ENCODE results near the gene WFIKKN1. TPM values are rescaled to one million over a fixed set of nuclear protein-coding genes. Genes with fewer than 3 reads are reported as not detected.

Gene WFIKKN1
- total and polyA plus RNA-seq, 2 of the 13 experiments (the other 11 are each of a cell fraction or from before 2014, with no cell fraction given) = 1.7 to 4.9 TPM

DNA sequence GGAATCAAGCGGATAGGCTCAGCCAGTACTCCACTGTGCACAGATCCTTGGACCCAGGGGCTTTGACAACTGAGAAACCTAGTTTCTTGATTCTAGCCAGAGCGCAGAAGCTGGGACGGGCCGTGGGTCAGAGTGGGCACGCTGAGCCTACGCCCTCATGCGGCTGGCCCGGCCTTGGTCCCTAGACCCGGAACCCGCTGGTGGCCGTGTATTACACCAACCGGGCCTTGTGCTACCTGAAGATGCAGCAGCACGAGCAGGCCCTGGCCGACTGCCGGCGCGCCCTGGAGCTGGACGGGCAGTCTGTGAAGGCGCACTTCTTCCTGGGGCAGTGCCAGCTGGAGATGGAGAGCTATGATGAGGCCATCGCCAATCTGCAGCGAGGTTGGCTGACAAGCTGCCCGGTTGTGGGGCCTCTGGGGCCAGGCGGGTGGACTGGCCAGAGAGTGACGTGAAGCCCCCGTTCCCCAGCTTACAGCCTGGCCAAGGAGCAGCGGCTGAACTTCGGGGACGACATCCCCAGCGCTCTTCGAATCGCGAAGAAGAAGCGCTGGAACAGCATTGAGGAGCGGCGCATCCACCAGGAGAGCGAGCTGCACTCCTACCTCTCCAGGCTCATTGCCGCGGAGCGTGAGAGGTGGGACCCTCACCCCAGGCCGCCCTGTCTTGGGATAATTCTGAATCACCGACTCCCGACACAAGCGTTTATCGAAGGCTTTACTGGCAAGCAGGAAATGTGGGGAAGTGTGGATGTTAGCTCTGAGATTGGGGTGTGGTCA, 50.4 kb downstream of the WFIKKN1 start (continued):
- TF ChIP-seq ZNF281 (CRISPR knock-in tag; IDR thresholded peaks at IDR 0.05; ENCODE audit: borderline replicate concordance) (peak; percentile 12; the same call in 1 of the 2 replicates), MIER3 (CRISPR knock-in tag; IDR thresholded peaks at IDR 0.05; ENCODE audit: borderline replicate concordance) (0 out of 2 replicates have a peak, but pooled peaks have one; percentile 33), HNRNPL (IDR thresholded peaks at IDR 0.05; ENCODE audit: low read depth, low read length) (0 out of 2 replicates have a peak, but pooled peaks have one; percentile 61), MXD4 (CRISPR knock-in tag; IDR thresholded peaks at IDR 0.05) (0 out of 2 replicates have a peak, but pooled peaks have one; percentile 53), HOXA3 (CRISPR knock-in tag; IDR thresholded peaks at IDR 0.05) (peak; percentile 53; the same call in 1 of the 2 replicates), KLF16 (CRISPR knock-in tag; IDR thresholded peaks at IDR 0.05) (peak in 1 of 2 experiments; percentile 26; a peak in 1 of 4 replicates), HNF4A (CRISPR knock-in tag; IDR thresholded peaks at IDR 0.05) (peak; percentile 3; the same call in 1 of the 2 replicates), GABPA (IDR thresholded peaks at IDR 0.05; ENCODE audit: low read depth, low read length) (no peak; the same call in 1 of the 2 replicates), GABPA (CRISPR knock-in tag; IDR thresholded peaks at IDR 0.05; ENCODE audit: low read depth) (peak; percentile 54; the same call in 1 of the 2 replicates), NFIB (CRISPR knock-in tag; IDR thresholded peaks at IDR 0.05; ENCODE audit: borderline replicate concordance) (no peak), ZNF713 (CRISPR knock-in tag; IDR thresholded peaks at IDR 0.05) (0 out of 2 replicates have a peak, but pooled peaks have one; percentile 33), RBM39 (IDR thresholded peaks at IDR 0.05; ENCODE audit: low read depth, low read length, poor library complexity, severe bottlenecking) (peak; percentile 9), GABPB1 (CRISPR knock-in tag; IDR thresholded peaks at IDR 0.05) (peak; percentile 54), RXRB (CRISPR knock-in tag; IDR thresholded peaks at IDR 0.05; ENCODE audit: borderline replicate concordance) (0 out of 2 replicates have a peak, but pooled peaks have one; percentile 9), PHF8 (CRISPR knock-in tag; IDR thresholded peaks at IDR 0.05) (peak; percentile 46), NFE2L1 (CRISPR knock-in tag; IDR thresholded peaks at IDR 0.05; ENCODE audit: borderline replicate concordance) (peak; percentile 80), ZNF574 (CRISPR knock-in tag; IDR thresholded peaks at IDR 0.05) (peak; percentile 83), CSRNP2 (CRISPR knock-in tag; conservative IDR thresholded peaks at IDR 0.05; ENCODE audit: low read depth) (no peak), ELF1 (CRISPR knock-in tag; IDR thresholded peaks at IDR 0.05) (peak; percentile 73), MTA1 (CRISPR knock-in tag; IDR thresholded peaks at IDR 0.05; ENCODE audit: borderline replicate concordance) (peak; percentile 11; the same call in 1 of the 2 replicates)
- TF ChIP-seq, protein P1, sequence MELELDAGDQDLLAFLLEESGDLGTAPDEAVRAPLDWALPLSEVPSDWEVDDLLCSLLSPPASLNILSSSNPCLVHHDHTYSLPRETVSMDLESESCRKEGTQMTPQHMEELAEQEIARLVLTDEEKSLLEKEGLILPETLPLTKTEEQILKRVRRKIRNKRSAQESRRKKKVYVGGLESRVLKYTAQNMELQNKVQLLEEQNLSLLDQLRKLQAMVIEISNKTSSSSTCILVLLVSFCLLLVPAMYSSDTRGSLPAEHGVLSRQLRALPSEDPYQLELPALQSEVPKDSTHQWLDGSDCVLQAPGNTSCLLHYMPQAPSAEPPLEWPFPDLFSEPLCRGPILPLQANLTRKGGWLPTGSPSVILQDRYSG (CRISPR knock-in tag; IDR thresholded peaks at IDR 0.05) = no peak
